Thyroid gland (tissue), 4 donors: Measurements from ENCODE around the gene GAGE12J. TPM values are rescaled to one million over a fixed set of nuclear protein-coding genes. Genes with fewer than 3 reads are reported as not detected.
"Not testable (repeated sequence)": the region's sequence is repeated elsewhere in the genome, so short reads cannot be mapped to it uniquely, and the experiment has no call there.

Experiments used
- DNase-seq, 2 donors: peaks; one replicate each; pipeline ENCODE4 v3.0.0-alpha.2; 2019
- H3K27ac ChIP-seq, 3 donors: fragments of 200-600 bp; sonication (generic); 1 replicate in 2 of 3; 2 replicates in 1 of 3; pipeline ENCODE4 v1.5.1; 2016 to 2019; ENCODE audit warnings: mild to moderate bottlenecking in 1 of 3, moderate library complexity in 1 of 3
- H3K27me3 ChIP-seq: fragments of 200-600 bp; sonication (generic); one replicate; pipeline ENCODE4 v1.5.1; 2019
- H3K36me3 ChIP-seq, 2 donors: fragments of 200-600 bp; sonication (generic); one replicate each; pipeline ENCODE4 v1.5.1; 2016 to 2019
- H3K4me1 ChIP-seq, 2 donors: fragments of 200-600 bp; sonication (generic); one replicate each; pipeline ENCODE4 v1.5.1; 2017 to 2019
- H3K4me3 ChIP-seq, 3 donors: fragments of 200-600 bp; sonication (generic); replicated peaks in 1 of 3; 1 replicate in 2 of 3; 2 replicates in 1 of 3; pipeline ENCODE4 v1.5.1; 2016; ENCODE audit warnings: mild to moderate bottlenecking in 1 of 3
- H3K9me3 ChIP-seq: fragments of 200-600 bp; sonication (generic); one replicate; pipeline ENCODE4 v1.5.1; 2017
- CTCF ChIP-seq, 6 experiments: fragments of 200-600 bp in 3 of 6; fragments of 450-650 bp in 3 of 6; sonication (generic) in 3 of 6; IDR thresholded peaks; one replicate each; pipeline ENCODE4 v1.5.1; 2016 to 2019; ENCODE audit warnings: antibody characterized with exemption in 6 of 6, mild to moderate bottlenecking in 2 of 6, inconsistent platforms in 1 of 6, moderate library complexity in 1 of 6
- POLR2A ChIP-seq, 2 donors: fragments of 450-650 bp; IDR thresholded peaks; one replicate each; pipeline ENCODE4 v1.6.1; 2017; ENCODE audit warnings: antibody characterized with exemption in 2 of 2, mild to moderate bottlenecking in 2 of 2, moderate library complexity in 1 of 2
- WGBS, 2 donors: methylation state at CpG; one replicate each; pipeline ENCODE4 v1.1.5; 2017; 5-methylcytosine and 5-hydroxymethylcytosine counted together
- intact Hi-C: fragments of 100-400 bp; cut with DNase I; formaldehyde crosslinking; loops from one replicate; pipeline ENCODE4 v1.15.1; 2023
- total RNA-seq, 4 donors: library from RNA; depleted of rRNA; stranded (reverse); fragments of >200 nt; gene quantifications; one replicate each; pipeline ENCODE4 v1.2.3, GENCODE V29; 2016

Gene GAGE12J
- total RNA-seq: not detected

- DNase-seq, H3K4me3 ChIP-seq, H3K9me3 ChIP-seq, intact Hi-C loops, H3K36me3 ChIP-seq, H3K4me1 ChIP-seq, H3K27ac ChIP-seq, H3K27me3 ChIP-seq: not testable (repeated sequence)
- 100% methylated on average over 1 of the region's 16 CpGs; no CpG with 5 or more reads in 1 of the 2 donors for WGBS, 2 donors
These were observed at the start of gene GAGE12J for GRCh38 chrX:49321737-49322136. Gene GAGE12J (plus strand): TSS chrX:49322037. CDS start chrX:49323194, 1,157 bp downstream.

- whole genome bisulfite sequencing, 2 donors: 62 to 71% methylated on average over 6 of the region's 6 CpGs
- TF ChIP-seq POLR2A (IDR thresholded peaks at IDR 0.05): no peak
- TF ChIP-seq CTCF (IDR thresholded peaks at IDR 0.05): no peak
- Histone ChIP-seq H3K27ac (no peak overlapping the region), H3K36me3 (no peaks in the 10 kb centered on the region), H3K27me3 (no peaks in the 10 kb centered on the region), H3K4me1 (peaks cover 12 to 28% of the 10 kb centered on the region in 2 donors), H3K4me3 (no peak overlapping the region), H3K9me3 (no peaks in the 10 kb centered on the region)
- intact Hi-C loops: no loop called here
- no peak for DNase-seq
These were observed 49.4 kb upstream of the GAGE12J start for GRCh38 chrX:49272421-49272820.

GRCh38 chrX:49273181-49273727 is 48.6 kb upstream of the GAGE12J start:
- no peak for TF ChIP-seq CTCF (IDR thresholded peaks at IDR 0.05)
- no peak for TF ChIP-seq POLR2A (IDR thresholded peaks at IDR 0.05)
- Histone ChIP-seq H3K27ac (no peak overlapping the region), H3K9me3 (no peaks in the 10 kb centered on the region), H3K4me3 (no peak overlapping the region), H3K27me3 (no peaks in the 10 kb centered on the region), H3K4me1 (peaks cover 16 to 35% of the 10 kb centered on the region in 2 donors), H3K36me3 (no peaks in the 10 kb centered on the region)
- DNase-seq: no peak
- WGBS, 2 donors: 35 to 40% methylated on average over 7 to 8 of the region's 8 CpGs
- intact Hi-C loops: no loop called here

GRCh38 chrX:49276207-49276606 is 45.6 kb upstream of the GAGE12J start:
- no peak for DNase-seq
- WGBS, 2 donors: 92 to 100% methylated on average over 1 of the region's 1 CpG
- Histone ChIP-seq H3K9me3 (no peaks in the 10 kb centered on the region), H3K4me3 (no peak overlapping the region), H3K27ac (peak overlapping the region in 2 of 3 donors; percentile 47 to 61), H3K4me1 (peaks cover 10 to 32% of the 10 kb centered on the region in 2 donors), H3K27me3 (no peaks in the 10 kb centered on the region), H3K36me3 (no peaks in the 10 kb centered on the region)
- no peak for TF ChIP-seq CTCF (IDR thresholded peaks at IDR 0.05)
- no peak for TF ChIP-seq POLR2A (IDR thresholded peaks at IDR 0.05)
- intact Hi-C loops: no loop called here

GRCh38 chrX:49276671-49277534 is 44.9 kb upstream of the GAGE12J start:
- Histone ChIP-seq H3K27ac (peak overlapping the region; percentile 47 to 61 (median 58)), H3K36me3 (no peaks in the 10 kb centered on the region), H3K9me3 (no peaks in the 10 kb centered on the region), H3K4me3 (no peak overlapping the region), H3K27me3 (no peaks in the 10 kb centered on the region), H3K4me1 (peaks cover 10 to 25% of the 10 kb centered on the region in 2 donors)
- TF ChIP-seq POLR2A (IDR thresholded peaks at IDR 0.05) (no peak), CTCF (IDR thresholded peaks at IDR 0.05) (no peak)
- peak; percentile 85 to 89 for DNase-seq
- intact Hi-C loops: no loop called here
- 53 to 67% methylated on average over 5 to 15 of the region's 19 CpGs for WGBS, 2 donors
